GM12878 (cell line): Measurements from ENCODE around the gene PCK2.

Experiments
- ATF3 ChIP-seq: IDR thresholded peaks from 2 replicates; pipeline ENCODE4 v1.6.1; 2011; ENCODE audit warnings: low read depth, mild to moderate bottlenecking, low read length, moderate library complexity, borderline replicate concordance; ENCODE audit errors: extremely low read depth
- CHD1 ChIP-seq: IDR thresholded peaks from 2 replicates; pipeline ENCODE4 v1.6.1; 2012; ENCODE audit warnings: low read depth, low read length, improper control_type of control experiment
- CTCF ChIP-seq, 3 experiments: IDR thresholded peaks in 2 of 3; conservative IDR thresholded peaks in 1 of 3; 2 replicates each; pipeline ENCODE4 v1.5.1; 2011; ENCODE audit warnings: low read depth in 3 of 3, low read length in 3 of 3, mild to moderate bottlenecking in 3 of 3, control low read depth in 2 of 3, moderate library complexity in 2 of 3, inconsistent platforms in 1 of 3, mixed read lengths in 1 of 3; ENCODE audit not compliant: control insufficient read depth in 2 of 3, insufficient read depth in 1 of 3; ENCODE audit errors: extremely low read depth in 1 of 3
- DPF2 ChIP-seq: fragments of 450-650 bp; IDR thresholded peaks from 2 replicates; pipeline ENCODE4 v1.6.1; 2017; ENCODE audit warnings: mild to moderate bottlenecking
- KAT2A ChIP-seq: conservative IDR thresholded peaks from 2 replicates; pipeline ENCODE4 v1.6.1; 2011; ENCODE audit warnings: low read depth, low read length; ENCODE audit not compliant: control insufficient read depth
- LARP7 ChIP-seq: fragments of 450-650 bp; IDR thresholded peaks from 2 replicates; pipeline ENCODE4 v1.6.1; 2017; ENCODE audit warnings: mild to moderate bottlenecking
- NR2F1 ChIP-seq: fragments of 450-650 bp; conservative IDR thresholded peaks from 2 replicates; pipeline ENCODE4 v1.6.1; 2017; ENCODE audit warnings: mild to moderate bottlenecking
- SRF ChIP-seq, 2 experiments: IDR thresholded peaks; 2 replicates each; pipeline ENCODE4 v1.6.1; 2011; ENCODE audit warnings: low read depth in 2 of 2, low read length in 2 of 2, mild to moderate bottlenecking in 1 of 2, moderate library complexity in 1 of 2
- STAT3 ChIP-seq: IDR thresholded peaks from 2 replicates; pipeline ENCODE4 v1.6.1; 2011; ENCODE audit warnings: low read depth, low read length, improper control_type of control experiment
- TAF1 ChIP-seq: IDR thresholded peaks from 2 replicates; pipeline ENCODE4 v1.6.1; 2011; ENCODE audit warnings: mild to moderate bottlenecking, low read depth, low read length, borderline replicate concordance
- USF1 ChIP-seq: IDR thresholded peaks from 2 replicates; pipeline ENCODE4 v1.6.1; 2011; ENCODE audit warnings: borderline replicate concordance, low read depth, mild to moderate bottlenecking, moderate library complexity, mixed read lengths, low read length; ENCODE audit not compliant: insufficient read depth; ENCODE audit errors: extremely low read length
- USF2 ChIP-seq: IDR thresholded peaks from 2 replicates; pipeline ENCODE4 v1.6.1; 2011; ENCODE audit warnings: low read depth, low read length, improper control_type of control experiment, borderline replicate concordance
- ZBTB33 ChIP-seq: fragments of 450-650 bp; IDR thresholded peaks from 2 replicates; pipeline ENCODE4 v1.6.1; 2017; ENCODE audit warnings: mild to moderate bottlenecking
- ZBTB40 ChIP-seq: fragments of 450-650 bp; IDR thresholded peaks from 2 replicates; pipeline ENCODE4 v1.6.1; 2016; ENCODE audit warnings: mild to moderate bottlenecking, moderate library complexity, borderline replicate concordance

GRCh38 chr14:24071144-24071697 lies 22.9 kb upstream of the PCK2 start, which contains the start of gene CPNE6:
- TF ChIP-seq NR2F1 (no peak), ZBTB33 (no peak), CTCF (IDR thresholded peaks at IDR 0.05 in 2 of 3, conservative IDR thresholded peaks at IDR 0.05 in 1 of 3; ENCODE audit: control insufficient read depth in 2 of 3, extremely low read depth in 1 of 3, insufficient read depth in 1 of 3, low read depth in 3 of 3, low read length in 3 of 3) (no peak), DPF2 (no peak), ATF3 (no peak), USF1 (no peak), USF2 (no peak), STAT3 (no peak), KAT2A (no peak), LARP7 (no peak), TAF1 (no peak), CHD1 (no peak), SRF (IDR thresholded peaks at IDR 0.05; ENCODE audit: low read depth in 2 of 2, low read length in 2 of 2) (no peak), ZBTB40 (no peak)
